Right atrium auricular region (tissue), 2 donors: ENCODE data around the gene DNMT3B. TPM values are rescaled to one million over a fixed set of nuclear protein-coding genes. Genes with fewer than 3 reads are reported as not detected.
A peak's percentile ranks its signal among the peaks of the same experiment; 100 is the strongest.
"Not testable (repeated sequence)": the region's sequence is repeated elsewhere in the genome, so short reads cannot be mapped to it uniquely, and the experiment has no call there.

Experiments used
- DNase-seq: peaks from one replicate; pipeline ENCODE4 v3.0.0-alpha.2; 2019; ENCODE audit warnings: low spot score
- H3K27ac ChIP-seq, 2 donors: fragments of 200-600 bp; sonication (generic); 1 replicate in 1 of 2; 2 replicates in 1 of 2; pipeline ENCODE4 v1.5.1; 2016 to 2019
- H3K27me3 ChIP-seq, 2 donors: fragments of 200-600 bp; sonication (generic); one replicate each; pipeline versions ENCODE4 v1.5.1 to v1.6.0; 2017 to 2019
- H3K36me3 ChIP-seq: fragments of 200-600 bp; sonication (generic); one replicate; pipeline ENCODE4 v1.5.1; 2016
- H3K4me1 ChIP-seq, 2 donors: fragments of 200-600 bp; sonication (generic); one replicate each; pipeline versions ENCODE4 v1.5.1 to v1.6.0; 2017 to 2019
- H3K4me3 ChIP-seq, 2 donors: fragments of 200-600 bp; sonication (generic); 1 replicate in 1 of 2; 2 replicates in 1 of 2; pipeline ENCODE4 v1.5.1; 2017 to 2019; ENCODE audit warnings: mild to moderate bottlenecking in 1 of 2, moderate library complexity in 1 of 2
- H3K9me3 ChIP-seq, 2 donors: fragments of 200-600 bp; sonication (generic); one replicate each; pipeline ENCODE4 v1.5.1; 2019
- CTCF ChIP-seq, 2 donors: fragments of 200-600 bp; sonication (generic); IDR thresholded peaks; one replicate each; pipeline ENCODE4 v1.5.1; 2019; ENCODE audit warnings: antibody characterized with exemption in 2 of 2
- total RNA-seq, 2 donors: library from RNA; depleted of rRNA; stranded (reverse); fragments of >200 nt; gene quantifications; one replicate each; pipeline ENCODE4 v1.1.0, GENCODE V29; 2016

Gene DNMT3B
- total RNA-seq, 2 donors from 2014 or later, result 0.24 to 0.44 TPM

DNA sequence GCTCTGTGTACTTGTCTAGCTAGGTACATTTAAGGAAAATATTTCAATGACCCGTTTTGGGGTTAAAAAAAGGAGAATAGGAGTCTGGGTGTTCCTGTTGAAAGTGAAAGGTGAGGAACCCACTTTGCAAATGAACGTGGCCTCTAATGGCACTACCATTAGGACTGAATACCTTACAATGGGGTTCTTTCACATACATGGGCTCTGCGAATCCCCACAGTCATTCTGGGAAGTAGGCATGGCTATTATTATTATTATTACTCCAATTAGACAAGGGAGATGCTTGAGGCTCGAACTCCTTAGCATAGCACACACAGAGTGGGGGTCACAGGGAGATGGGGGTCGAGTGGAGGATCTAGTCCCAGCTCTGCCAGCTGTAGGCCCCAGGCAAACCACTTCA, 6.0 kb upstream of the DNMT3B start:
- Histone ChIP-seq H3K27me3 (no peaks in the 10 kb centered on the region), H3K36me3 (no peaks in the 10 kb centered on the region), H3K27ac (no peak overlapping the region), H3K4me1 (no peaks in the 10 kb centered on the region), H3K4me3 (no peak overlapping the region), H3K9me3 (no peaks in the 10 kb centered on the region)
- TF ChIP-seq CTCF (IDR thresholded peaks at IDR 0.05), result no peak
- DNase-seq, result no peak

DNA sequence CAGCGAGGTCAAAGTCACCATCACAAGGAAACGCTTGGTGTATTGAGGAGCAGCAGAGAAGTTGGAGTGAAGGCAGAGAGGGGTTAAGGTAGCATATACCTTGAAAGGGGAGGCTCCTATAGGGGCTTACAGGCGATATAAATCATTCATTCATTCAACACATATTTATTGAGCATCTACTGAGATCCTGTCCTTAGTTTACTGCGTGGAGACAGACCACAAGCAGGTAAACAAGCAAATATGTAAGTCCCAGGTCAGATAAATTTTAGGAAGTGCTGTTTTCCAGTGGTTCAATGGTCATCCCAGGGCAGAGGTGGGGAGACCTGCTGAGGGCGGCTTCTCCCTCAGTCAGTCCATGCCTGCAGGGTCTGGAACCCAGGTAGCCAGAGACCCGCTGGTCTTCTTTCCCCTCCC, 761 bp upstream of the DNMT3B start:
- Histone ChIP-seq H3K4me3 (peak overlapping the region in 1 of 2 donors; percentile 70), H3K36me3 (no peaks in the 10 kb centered on the region), H3K27me3 (no peaks in the 10 kb centered on the region), H3K4me1 (peaks cover 0 to 18% of the 10 kb centered on the region in 2 donors), H3K27ac (no peak overlapping the region), H3K9me3 (no peaks in the 10 kb centered on the region)
- DNase-seq, result no peak
- TF ChIP-seq CTCF (IDR thresholded peaks at IDR 0.05), result no peak

DNA sequence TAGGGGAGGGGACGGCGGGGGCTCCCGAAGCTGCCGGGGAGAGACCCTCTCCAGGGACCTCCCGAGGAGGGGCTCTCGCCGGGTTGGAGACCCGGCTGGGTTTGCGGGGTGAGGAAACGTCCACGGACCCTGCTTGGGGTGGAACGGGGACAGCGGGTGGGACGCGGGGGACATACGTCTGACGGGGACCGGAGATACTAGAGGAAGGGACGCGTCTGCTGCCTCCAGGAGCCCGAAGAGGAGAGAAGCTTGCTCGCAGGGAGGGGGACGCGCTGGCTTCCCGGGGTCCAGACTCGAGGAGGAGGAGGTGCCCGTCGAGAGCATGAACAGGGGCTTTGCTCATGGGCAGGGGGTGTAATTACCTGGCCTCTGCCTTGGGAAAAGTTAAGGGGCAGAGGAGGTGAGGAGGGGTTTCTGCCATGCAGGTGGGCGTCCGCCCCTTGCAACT, 593 bp downstream of the DNMT3B start:
- H3K36me3 ChIP-seq, result no peaks in the 10 kb centered on the region
- peaks cover 0 to 18% of the 10 kb centered on the region in 2 donors for H3K4me1 ChIP-seq
- TF ChIP-seq CTCF (IDR thresholded peaks at IDR 0.05), result no peak
- H3K4me3 ChIP-seq, result peak overlapping the region; percentile 70 to 78
- no peak overlapping the region for H3K27ac ChIP-seq
- H3K27me3 ChIP-seq, result no peaks in the 10 kb centered on the region
- DNase-seq, result no peak
- H3K9me3 ChIP-seq, result no peaks in the 10 kb centered on the region

- Histone ChIP-seq H3K36me3 (no peaks in the 10 kb centered on the region), H3K9me3 (no peaks in the 10 kb centered on the region)
Measured at GRCh38 chr20:32763202-32764004, 1.2 kb downstream of the DNMT3B start.

GRCh38 chr20:32764005-32764960, 2.1 kb downstream of the DNMT3B start:
- Histone ChIP-seq H3K9me3 (no peaks in the 10 kb centered on the region), H3K4me3 (no peak overlapping the region), H3K27me3 (no peaks in the 10 kb centered on the region), H3K36me3 (no peaks in the 10 kb centered on the region), H3K27ac (no peak overlapping the region), H3K4me1 (peaks cover 0 to 18% of the 10 kb centered on the region in 2 donors)
- no peak for DNase-seq
- no peak for TF ChIP-seq CTCF (IDR thresholded peaks at IDR 0.05)

More at GRCh38 chr20:32763202-32764004, 1.2 kb downstream of the DNMT3B start:
- H3K4me3 ChIP-seq, result peak overlapping the region; percentile 70 to 78
- no peak for TF ChIP-seq CTCF (IDR thresholded peaks at IDR 0.05)
- peaks cover 0 to 18% of the 10 kb centered on the region in 2 donors for H3K4me1 ChIP-seq
- no peak for DNase-seq
- H3K27me3 ChIP-seq, result no peaks in the 10 kb centered on the region
- no peak overlapping the region for H3K27ac ChIP-seq

- DNase-seq, H3K36me3 ChIP-seq, H3K27me3 ChIP-seq, H3K27ac ChIP-seq, H3K9me3 ChIP-seq, H3K4me3 ChIP-seq: not testable (repeated sequence)
- H3K4me1 ChIP-seq, result peaks cover 0 to 18% of the 10 kb centered on the region in 2 donors
Measured at GRCh38 chr20:32765230-32765875, 3.2 kb downstream of the DNMT3B start.
